ENCODE data around the gene TAS2R19. TPM values are rescaled to one million over a fixed set of nuclear protein-coding genes. Genes with fewer than 3 reads are reported as not detected.

Gene TAS2R19
- total RNA-seq, 2 experiments from 2014 or later, result 1.1 to 1.3 TPM

GRCh38 chr12:11031307-11031706 is 8.9 kb upstream of the TAS2R19 start, which contains the start of gene TAS2R31:
TAS2R31 (minus strand) TSS chr12:11031407; CDS start chr12:11031335, 72 bp downstream.
- peaks cover 15% of the 10 kb centered on the region for H3K36me3 Mint-ChIP-seq (ENCODE audit: low read depth)
- no peaks in the 10 kb centered on the region for H3K27me3 Mint-ChIP-seq
- ChIA-PET POLR2A (no interaction called here), CTCF (no interaction called here)
- no peak within 1 kb of the TSS for H3K27ac Mint-ChIP-seq
- no peak for DNase-seq
- no peaks in the 10 kb centered on the region for H3K4me1 Mint-ChIP-seq
- peaks cover 3% of the 10 kb centered on the region for H3K9me3 Mint-ChIP-seq
- H3K4me3 Mint-ChIP-seq, result no peak within 1 kb of the TSS

GRCh38 chr12:11026118-11026517 is 3.7 kb upstream of the TAS2R19 start:
- peaks cover 16% of the 10 kb centered on the region for H3K36me3 Mint-ChIP-seq (ENCODE audit: low read depth)
- peaks cover 3% of the 10 kb centered on the region for H3K9me3 Mint-ChIP-seq
- H3K4me3 Mint-ChIP-seq, result no peak overlapping the region
- no peaks in the 10 kb centered on the region for H3K27me3 Mint-ChIP-seq
- DNase-seq, result no peak
- no peak overlapping the region for H3K27ac Mint-ChIP-seq
- POLR2A ChIA-PET, result no interaction called here
- no peaks in the 10 kb centered on the region for H3K4me1 Mint-ChIP-seq
- CTCF ChIA-PET, result no interaction called here

- CTCF ChIA-PET, result no interaction called here
- POLR2A ChIA-PET, result no interaction called here
- no peak overlapping the region for H3K27ac Mint-ChIP-seq
These were observed 967 bp upstream of the TAS2R19 start for GRCh38 chr12:11023387-11023786.

GRCh38 chr12:11016937-11017336 is 5.5 kb downstream of the TAS2R19 start:
- Mint-ChIP-seq H3K36me3 (ENCODE audit: low read depth) (peaks cover 6% of the 10 kb centered on the region), H3K4me3 (no peak overlapping the region), H3K27me3 (no peaks in the 10 kb centered on the region), H3K27ac (no peak overlapping the region), H3K4me1 (no peaks in the 10 kb centered on the region), H3K9me3 (no peaks in the 10 kb centered on the region)
- DNase-seq, result no peak
- ChIA-PET CTCF (no interaction called here), POLR2A (no interaction called here)

More at GRCh38 chr12:11023387-11023786, 967 bp upstream of the TAS2R19 start:
- Mint-ChIP-seq H3K4me1 (no peaks in the 10 kb centered on the region), H3K9me3 (peaks cover 3% of the 10 kb centered on the region), H3K4me3 (no peak overlapping the region), H3K36me3 (ENCODE audit: low read depth) (peaks cover 10% of the 10 kb centered on the region), H3K27me3 (no peaks in the 10 kb centered on the region)
- no peak for DNase-seq

- H3K27me3 Mint-ChIP-seq, result no peaks in the 10 kb centered on the region
- no peaks in the 10 kb centered on the region for H3K9me3 Mint-ChIP-seq
- no peak overlapping the region for H3K4me3 Mint-ChIP-seq
- no peaks in the 10 kb centered on the region for H3K4me1 Mint-ChIP-seq
- CTCF ChIA-PET, result no interaction called here
- peaks cover 6% of the 10 kb centered on the region for H3K36me3 Mint-ChIP-seq (ENCODE audit: low read depth)
- H3K27ac Mint-ChIP-seq, result no peak overlapping the region
- POLR2A ChIA-PET, result no interaction called here
- no peak for DNase-seq
These were observed 6.5 kb downstream of the TAS2R19 start for GRCh38 chr12:11015775-11016430.

GRCh38 chr12:11014234-11014633 is 8.2 kb downstream of the TAS2R19 start:
- ChIA-PET POLR2A (no interaction called here), CTCF (no interaction called here)
- H3K27ac Mint-ChIP-seq, result no peak overlapping the region
- no peaks in the 10 kb centered on the region for H3K9me3 Mint-ChIP-seq
- DNase-seq, result no peak
- no peaks in the 10 kb centered on the region for H3K27me3 Mint-ChIP-seq
- H3K4me1 Mint-ChIP-seq, result no peaks in the 10 kb centered on the region
- no peak overlapping the region for H3K4me3 Mint-ChIP-seq
- H3K36me3 Mint-ChIP-seq (ENCODE audit: low read depth), result peaks cover 6% of the 10 kb centered on the region

GRCh38 chr12:11007608-11008007 is 14.8 kb downstream of the TAS2R19 start:
- CTCF ChIA-PET, result interaction anchor here (0.5 kb wide), 1 partner anchor 9 kb away, joined by 3 read pairs; no protein-coding TSS in a partner anchor
- DNase-seq, result no peak
- no peaks in the 10 kb centered on the region for H3K9me3 Mint-ChIP-seq

GRCh38 chr12:10998204-10998603 is 24.2 kb downstream of the TAS2R19 start, which contains the start of gene TAS2R20:
TAS2R20 (minus strand) TSS chr12:10998304; CDS start chr12:10997875, 429 bp downstream.
- DNase-seq, result no peak
- H3K27ac Mint-ChIP-seq, result no peak within 1 kb of the TSS
- peaks cover 2% of the 10 kb centered on the region for H3K36me3 Mint-ChIP-seq (ENCODE audit: low read depth)
- POLR2A ChIA-PET, result no interaction called here
- no peak within 1 kb of the TSS for H3K4me3 Mint-ChIP-seq
- CTCF ChIA-PET, result interaction anchor here (0.7 kb wide), 1 partner anchor 10 kb away, joined by 3 read pairs; no protein-coding TSS in a partner anchor
- H3K27me3 Mint-ChIP-seq, result no peaks in the 10 kb centered on the region
- H3K9me3 Mint-ChIP-seq, result no peaks in the 10 kb centered on the region
- H3K4me1 Mint-ChIP-seq, result no peaks in the 10 kb centered on the region

More at GRCh38 chr12:11007608-11008007, 14.8 kb downstream of the TAS2R19 start:
- Mint-ChIP-seq H3K4me3 (no peak overlapping the region), H3K27ac (no peak overlapping the region), H3K27me3 (no peaks in the 10 kb centered on the region), H3K4me1 (no peaks in the 10 kb centered on the region), H3K36me3 (ENCODE audit: low read depth) (peaks cover under 1% of the 10 kb centered on the region)
- POLR2A ChIA-PET, result no interaction called here

GRCh38 chr12:10994307-10994706 is 28.1 kb downstream of the TAS2R19 start:
- Mint-ChIP-seq H3K27me3 (no peaks in the 10 kb centered on the region), H3K27ac (no peak overlapping the region), H3K4me3 (no peak overlapping the region), H3K9me3 (peaks cover 9% of the 10 kb centered on the region), H3K36me3 (ENCODE audit: low read depth) (peaks cover 12% of the 10 kb centered on the region), H3K4me1 (no peaks in the 10 kb centered on the region)
- POLR2A ChIA-PET, result no interaction called here
- CTCF ChIA-PET, result no interaction called here
- no peak for DNase-seq

GRCh38 chr12:10989107-10989506 is 33.3 kb downstream of the TAS2R19 start:
- DNase-seq, result no peak
- H3K36me3 Mint-ChIP-seq (ENCODE audit: low read depth), result peaks cover 10% of the 10 kb centered on the region
- peaks cover 11% of the 10 kb centered on the region for H3K9me3 Mint-ChIP-seq
- H3K4me1 Mint-ChIP-seq, result no peaks in the 10 kb centered on the region
- H3K4me3 Mint-ChIP-seq, result no peak overlapping the region
- ChIA-PET POLR2A (interaction anchor here (0.5 kb wide), 1 partner anchor 826 kb away, joined by 3 read pairs; no protein-coding TSS in a partner anchor), CTCF (no interaction called here)
- H3K27ac Mint-ChIP-seq, result no peak overlapping the region
- H3K27me3 Mint-ChIP-seq, result peaks cover 4% of the 10 kb centered on the region

- H3K27me3 Mint-ChIP-seq, result peaks cover 9% of the 10 kb centered on the region
- ChIA-PET CTCF (no interaction called here), POLR2A (no interaction called here)
- H3K4me1 Mint-ChIP-seq, result peaks cover 17% of the 10 kb centered on the region
- no peak for DNase-seq
- H3K36me3 Mint-ChIP-seq (ENCODE audit: low read depth), result peaks cover 10% of the 10 kb centered on the region
- H3K4me3 Mint-ChIP-seq, result no peak within 1 kb of the TSS
- H3K27ac Mint-ChIP-seq, result no peak within 1 kb of the TSS
- peaks cover 11% of the 10 kb centered on the region for H3K9me3 Mint-ChIP-seq
These were observed 35.6 kb downstream of the TAS2R19 start, which contains the start of gene TAS2R50 for GRCh38 chr12:10986812-10987211. TAS2R50 (minus strand) TSS chr12:10986912; CDS start chr12:10986860, 52 bp downstream.

- Mint-ChIP-seq H3K4me3 (no peak overlapping the region), H3K36me3 (ENCODE audit: low read depth) (peaks cover 4% of the 10 kb centered on the region), H3K27me3 (peaks cover 33% of the 10 kb centered on the region), H3K9me3 (no peaks in the 10 kb centered on the region), H3K4me1 (peaks cover 18% of the 10 kb centered on the region), H3K27ac (no peak overlapping the region)
- ChIA-PET CTCF (no interaction called here), POLR2A (interaction anchor here (1.7 kb wide), 1 partner anchor 189 kb away, joined by 6 read pairs; the partner anchor contains the start of gene SMIM10L1)
- DNase-seq, result peak; percentile 55
These were observed 40.2 kb downstream of the TAS2R19 start for GRCh38 chr12:10982244-10982643.

- ChIA-PET CTCF (no interaction called here), POLR2A (no interaction called here)
- Mint-ChIP-seq H3K27ac (no peak overlapping the region), H3K4me3 (no peak overlapping the region), H3K36me3 (ENCODE audit: low read depth) (peaks cover 4% of the 10 kb centered on the region), H3K27me3 (peaks cover 25% of the 10 kb centered on the region), H3K4me1 (no peaks in the 10 kb centered on the region), H3K9me3 (no peaks in the 10 kb centered on the region)
- DNase-seq, result no peak
These were observed 47.5 kb downstream of the TAS2R19 start for GRCh38 chr12:10974965-10975364.

All from activated CD4-positive, alpha-beta memory T cell treated with anti-CD3 and anti-CD28 coated beads, Interleukin-2, amount 10 ng/mL, durations not matched to agents 7 days and 5 days (primary cell).